Medulla oblongata (tissue), 1 donor: ENCODE measurements around the gene TRAF5.
A peak's percentile ranks its signal among the peaks of the same experiment; 100 is the strongest.
"Not testable (repeated sequence)": the region's sequence is repeated elsewhere in the genome, so short reads cannot be mapped to it uniquely, and the experiment has no call there.

Source experiments
- DNase-seq: peaks from one replicate; pipeline ENCODE4 v3.0.0-alpha.2; 2015; ENCODE audit errors: extremely low spot score

The TRAF5 gene

DNA sequence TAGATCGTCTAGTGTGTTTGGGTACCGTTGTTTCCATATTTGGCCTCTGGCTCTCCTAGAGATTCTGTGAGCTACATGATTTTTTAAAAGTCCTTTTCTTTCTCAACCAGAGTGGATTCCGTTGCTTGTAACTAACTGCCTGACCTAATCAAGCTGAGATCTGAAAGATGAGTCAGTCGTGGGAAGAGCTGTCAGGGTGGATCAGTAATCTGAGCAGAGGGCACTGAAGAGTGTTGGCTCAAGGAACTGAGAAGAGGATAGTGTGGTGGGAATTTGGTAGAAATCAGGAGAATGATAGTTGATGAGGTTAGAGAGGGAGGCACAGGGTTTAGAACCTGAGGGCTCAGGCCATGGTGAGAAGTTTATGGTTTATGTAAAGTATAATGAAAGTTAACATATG, 52.2 kb downstream of the TRAF5 start:
- DNase-seq, result no peak

DNA sequence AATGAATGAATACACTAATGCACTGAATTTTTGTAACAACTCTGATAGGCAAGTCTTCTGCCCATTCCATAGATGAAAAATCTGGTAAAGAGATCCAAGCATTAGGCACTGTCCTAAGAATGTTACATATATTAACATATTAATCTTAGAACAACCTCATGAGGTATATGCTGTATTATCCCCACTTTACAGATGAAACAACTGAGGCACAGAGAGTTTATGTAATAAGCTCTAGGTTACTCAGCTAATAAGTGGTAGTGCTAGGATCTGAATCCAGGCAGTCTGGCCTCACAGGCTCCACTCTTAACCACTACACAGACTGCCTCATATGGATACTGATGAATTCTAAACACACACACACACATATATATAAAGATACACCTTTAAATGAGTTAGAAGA, 52.8 kb downstream of the TRAF5 start:
- DNase-seq, result no peak

DNA sequence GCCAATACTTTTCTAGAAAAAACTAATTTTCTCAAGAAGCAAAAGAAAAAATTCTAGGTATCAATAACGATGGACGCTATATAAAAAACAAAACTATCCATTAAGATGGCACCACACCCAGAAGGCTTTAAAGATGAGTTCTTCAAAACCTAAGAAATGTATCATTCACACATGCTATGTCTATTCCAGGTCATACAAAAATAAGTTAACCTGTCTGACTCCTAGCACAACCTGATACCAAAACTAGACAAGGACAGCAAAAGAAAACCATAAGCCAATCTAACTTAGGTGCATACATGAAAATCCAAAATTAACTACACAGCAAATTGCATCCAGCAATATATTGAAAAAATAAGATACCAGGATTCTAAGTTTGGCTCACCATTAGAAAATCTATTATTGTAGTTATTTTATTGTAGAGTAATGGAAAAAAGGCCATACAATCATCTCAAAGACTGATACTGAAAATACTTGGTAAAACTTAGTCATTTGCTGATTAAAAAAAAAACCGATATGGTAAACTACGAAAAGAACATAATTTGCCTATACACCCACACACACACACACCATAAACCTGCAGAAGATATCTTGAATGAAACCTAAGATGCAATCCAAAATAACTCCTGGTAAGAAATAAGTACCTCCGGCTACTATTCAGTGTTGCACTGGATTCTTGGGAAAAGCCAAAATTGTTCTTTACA, 55.0 kb downstream of the TRAF5 start:
- DNase-seq, result peak; percentile 15

DNA sequence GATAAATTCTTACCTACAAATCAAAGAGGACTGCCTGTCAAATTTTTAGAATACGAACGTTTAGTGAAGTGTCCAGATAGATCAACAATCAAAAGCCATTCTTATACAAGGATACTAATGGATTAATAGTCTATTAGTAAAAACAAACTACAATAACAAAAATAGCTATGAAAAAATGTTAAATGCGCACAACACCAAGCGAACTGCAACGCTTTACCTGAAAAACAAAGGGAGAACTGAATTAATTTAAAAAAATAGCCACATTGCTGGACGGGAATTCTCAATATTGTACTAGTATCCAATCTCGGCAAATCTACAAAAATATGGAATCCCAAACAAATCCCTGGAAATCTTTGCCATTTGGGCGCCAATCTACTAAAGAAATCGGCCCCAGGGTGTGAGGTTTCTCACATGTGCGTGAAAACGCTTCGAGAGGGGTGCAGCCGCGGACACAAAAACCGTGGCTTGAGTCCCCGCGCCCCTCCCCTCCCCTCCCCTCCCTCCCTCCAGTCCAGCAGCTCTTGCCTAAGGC, 55.6 kb downstream of the TRAF5 start:
- DNase-seq, result no peak

DNA sequence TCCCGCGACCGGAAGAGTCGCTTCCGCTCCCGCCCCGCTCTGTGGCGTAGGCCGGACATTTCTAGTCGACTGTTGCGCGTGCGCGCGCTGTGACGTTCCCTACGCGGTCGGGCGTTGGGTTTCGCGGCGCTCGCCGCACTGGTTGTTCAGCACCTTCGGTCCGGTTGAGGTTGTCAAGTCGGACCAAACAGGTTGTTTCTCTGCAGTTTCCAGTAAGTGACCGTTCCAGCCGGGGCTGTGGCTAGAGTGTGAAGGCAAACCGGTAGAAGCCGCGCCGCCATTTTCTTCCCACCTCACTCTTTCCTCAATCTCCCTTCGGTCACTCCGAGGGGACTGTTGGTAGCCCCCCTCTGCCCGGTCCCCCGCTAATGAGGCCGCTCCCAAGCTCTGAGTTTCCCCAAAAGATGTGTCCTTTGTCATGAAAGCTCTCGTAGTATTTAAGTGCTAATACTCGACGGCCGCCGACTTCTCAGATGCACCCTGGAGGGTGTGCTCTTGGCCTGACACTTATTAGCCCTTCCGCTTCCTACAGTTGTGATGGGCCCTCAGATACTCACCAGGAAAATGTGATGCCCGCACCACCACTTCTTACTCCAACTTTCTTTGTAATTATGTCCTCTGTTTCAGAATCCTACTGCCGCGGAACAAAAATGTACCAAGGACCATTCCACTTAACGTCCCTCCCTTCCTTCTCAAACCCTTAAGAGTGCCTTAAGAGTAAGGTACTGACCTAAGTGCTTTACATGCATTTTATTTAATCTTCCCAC, 56.3 kb downstream of the TRAF5 start:
- peak; percentile 96 for DNase-seq

DNA sequence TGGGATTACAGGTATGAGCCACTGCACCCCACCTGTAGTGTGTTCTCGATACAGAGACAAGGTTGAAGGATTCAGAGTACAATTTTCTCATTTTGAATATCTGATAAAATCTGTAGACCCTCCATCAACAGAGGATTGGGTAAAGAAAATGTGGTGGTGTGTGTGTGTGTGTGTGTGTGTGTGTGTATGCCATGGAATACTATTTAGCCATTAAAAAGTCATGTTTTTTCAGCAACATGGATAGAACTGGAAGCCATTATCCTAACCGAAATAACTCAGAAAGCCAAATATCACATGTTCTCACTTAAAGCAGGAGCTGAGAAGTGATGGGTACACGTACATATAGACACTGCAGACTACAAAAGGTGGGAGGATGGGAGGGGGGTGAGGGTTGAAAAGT, 57.9 kb downstream of the TRAF5 start:
- DNase-seq, result no peak

DNA sequence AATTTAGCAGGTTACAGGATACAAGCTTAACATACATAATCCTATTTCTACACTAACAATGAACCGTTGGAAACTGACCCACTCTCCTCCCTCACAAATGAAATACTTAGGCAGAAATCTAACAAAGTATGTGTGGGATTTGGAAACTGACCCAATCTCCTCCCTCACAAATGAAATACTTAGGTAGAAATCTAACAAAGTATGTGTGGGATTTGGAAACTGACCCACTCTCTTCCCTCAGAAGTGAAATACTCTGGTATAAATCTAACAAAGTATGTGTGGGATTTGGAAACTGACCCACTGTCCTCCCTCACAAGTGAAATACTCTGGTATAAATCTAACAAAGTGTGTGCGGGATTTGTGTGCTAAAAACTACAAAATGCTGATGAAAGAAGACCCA, 60.3 kb downstream of the TRAF5 start:
- DNase-seq, result no peak

DNA sequence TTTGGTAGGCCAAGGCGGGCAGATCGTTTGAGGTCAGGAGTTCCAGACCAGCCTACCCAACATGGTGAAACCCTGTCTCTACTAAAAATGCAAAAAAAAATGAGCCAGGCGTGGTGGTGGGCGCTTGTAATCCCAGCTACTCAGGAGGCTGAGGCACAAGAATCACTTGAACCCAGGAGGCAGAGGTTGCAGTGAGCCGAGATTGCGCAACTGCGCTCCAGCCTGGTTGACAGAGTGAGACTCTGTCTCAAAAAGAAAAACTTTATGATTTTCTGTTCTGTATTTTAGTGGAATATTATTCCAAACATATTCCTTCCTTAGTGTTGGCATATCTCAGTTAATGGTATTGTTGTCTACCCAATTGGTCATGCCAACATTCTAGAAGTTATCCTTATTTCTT, 64.2 kb downstream of the TRAF5 start:
- DNase-seq, result not testable (repeated sequence)

DNA sequence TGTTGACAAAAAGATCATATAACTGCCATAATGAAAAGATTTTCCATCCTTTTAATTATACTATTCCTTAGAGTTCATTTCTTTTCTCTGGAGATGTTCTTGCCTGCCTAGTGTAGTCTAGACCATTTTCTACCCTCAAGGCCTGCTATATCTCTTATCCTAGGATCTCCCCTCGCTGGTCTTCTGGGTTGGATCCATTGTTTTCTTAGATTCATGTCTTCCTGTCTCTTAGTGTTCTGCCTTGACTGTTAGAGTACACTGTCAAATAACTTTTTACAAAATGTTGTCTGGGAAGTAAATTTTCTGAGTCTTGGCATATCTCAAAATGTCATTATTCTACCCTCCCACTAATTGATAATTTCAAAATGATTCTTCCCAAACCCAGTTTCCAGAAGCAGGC, 66.6 kb downstream of the TRAF5 start:
- no peak for DNase-seq

DNA sequence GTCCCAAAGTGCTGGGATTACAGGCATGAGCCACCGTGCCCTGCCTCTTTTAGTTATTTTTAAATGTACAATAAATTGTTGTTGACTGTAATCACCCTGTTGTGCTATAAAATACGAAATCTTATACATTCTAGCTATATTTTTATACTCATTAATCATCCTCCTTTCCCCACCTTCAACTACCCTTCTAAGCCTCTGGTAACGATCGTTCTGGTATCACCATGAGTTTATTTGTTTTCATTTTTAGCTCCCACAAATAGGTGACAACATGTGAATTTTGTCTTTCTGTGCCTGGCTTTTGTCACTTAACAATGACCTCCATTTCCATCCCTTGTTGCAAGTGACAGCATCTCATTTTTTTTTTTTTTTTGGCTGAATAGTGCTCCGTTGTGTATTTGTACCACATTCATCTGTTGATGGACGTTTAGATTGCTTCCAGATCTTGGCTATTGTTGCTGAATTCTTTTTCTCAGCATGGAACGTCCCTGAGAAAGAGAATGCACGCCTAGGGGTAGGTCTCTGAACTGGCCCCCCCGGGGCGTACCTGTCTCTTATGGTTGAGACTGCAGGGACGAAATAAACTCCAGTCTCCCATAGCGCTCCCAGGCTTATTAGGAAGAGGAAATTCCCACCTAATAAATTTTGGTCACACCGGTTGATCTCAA, 71.8 kb downstream of the TRAF5 start:
- not testable (repeated sequence) for DNase-seq

DNA sequence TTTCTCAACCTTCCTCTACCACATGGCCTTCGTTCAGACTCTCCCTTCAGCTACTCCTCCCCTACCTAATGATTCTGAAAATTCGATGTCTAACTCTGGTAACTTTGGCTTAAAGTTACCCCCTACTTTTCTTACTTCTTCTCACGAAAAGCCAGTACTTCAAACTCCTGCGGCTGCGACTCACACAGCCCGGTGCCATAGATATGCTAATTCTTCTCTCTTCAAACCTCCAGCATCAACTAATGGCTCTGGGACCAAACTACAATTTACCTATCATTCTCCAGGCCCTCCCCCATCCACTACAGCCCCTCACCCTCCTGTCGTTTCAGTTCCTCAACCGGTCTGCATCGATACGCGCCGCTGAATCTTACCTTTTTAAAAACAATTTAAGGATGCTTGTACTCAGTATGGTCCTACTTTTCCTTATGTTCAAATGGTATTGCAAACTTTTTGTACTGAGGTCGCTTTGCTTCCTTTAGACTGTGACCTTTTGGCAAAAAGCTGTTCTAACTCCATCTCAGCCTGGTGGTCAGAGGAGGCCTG, 73.3 kb downstream of the TRAF5 start:
- DNase-seq, result not testable (repeated sequence)

DNA sequence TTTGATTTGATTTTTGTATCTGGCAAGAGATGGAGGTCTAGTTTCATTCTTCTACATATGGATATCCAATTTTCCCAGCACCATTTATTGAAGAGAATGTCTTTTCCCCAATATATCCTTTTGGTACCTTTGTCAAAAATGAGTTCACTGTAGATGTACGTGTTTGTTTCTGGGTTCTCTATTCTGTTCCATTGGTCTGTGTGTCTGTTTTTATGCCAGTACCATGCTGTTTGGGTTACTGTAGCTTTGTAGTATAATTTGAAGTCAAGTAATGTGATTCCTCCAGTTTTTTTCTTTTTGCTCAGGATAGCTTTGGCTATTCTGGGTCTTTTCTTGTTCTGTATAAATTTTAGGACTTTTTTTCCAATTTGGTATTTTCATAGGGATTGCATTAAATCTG, 75.1 kb downstream of the TRAF5 start:
- DNase-seq, result not testable (repeated sequence)

DNA sequence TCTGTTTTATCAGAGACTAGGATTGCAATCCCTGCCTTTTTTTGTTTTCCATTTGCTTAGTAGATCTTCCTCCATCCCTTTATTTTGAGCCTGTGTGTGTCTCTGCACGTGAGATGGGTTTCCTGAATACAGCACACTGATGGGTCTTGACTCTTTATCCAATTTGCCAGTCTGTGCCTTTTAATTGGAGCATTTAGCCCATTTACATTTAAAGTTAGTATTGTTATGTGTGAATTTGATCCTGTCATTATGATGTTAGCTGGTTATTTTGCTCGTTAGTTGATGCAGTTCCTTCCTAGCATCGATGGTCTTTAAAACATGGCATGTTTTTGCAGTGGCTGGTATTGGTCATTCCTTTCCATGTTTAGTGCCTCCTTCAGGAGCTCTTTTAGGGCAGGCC, 79.5 kb downstream of the TRAF5 start:
- DNase-seq, result not testable (repeated sequence)

DNA sequence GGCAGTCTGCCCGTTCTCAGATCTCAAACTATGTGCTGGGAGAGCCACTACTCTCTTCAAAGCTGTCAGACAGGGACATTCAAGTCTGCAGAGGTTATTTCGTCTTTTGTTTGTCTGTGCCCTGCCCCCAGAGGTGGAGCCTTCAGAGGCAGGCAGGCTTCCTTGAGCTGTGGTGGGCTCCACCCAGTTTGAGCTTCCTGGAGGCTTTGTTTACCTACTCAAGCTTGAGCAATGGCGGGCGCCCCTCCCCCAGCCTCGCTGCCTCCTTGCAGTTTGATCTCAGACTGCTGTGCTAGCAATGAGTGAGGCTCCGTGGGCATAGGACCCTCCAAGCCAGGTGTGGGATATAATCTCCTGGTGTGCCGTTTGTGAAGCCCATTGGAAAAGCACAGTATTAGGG, 81.1 kb downstream of the TRAF5 start:
- not testable (repeated sequence) for DNase-seq

DNA sequence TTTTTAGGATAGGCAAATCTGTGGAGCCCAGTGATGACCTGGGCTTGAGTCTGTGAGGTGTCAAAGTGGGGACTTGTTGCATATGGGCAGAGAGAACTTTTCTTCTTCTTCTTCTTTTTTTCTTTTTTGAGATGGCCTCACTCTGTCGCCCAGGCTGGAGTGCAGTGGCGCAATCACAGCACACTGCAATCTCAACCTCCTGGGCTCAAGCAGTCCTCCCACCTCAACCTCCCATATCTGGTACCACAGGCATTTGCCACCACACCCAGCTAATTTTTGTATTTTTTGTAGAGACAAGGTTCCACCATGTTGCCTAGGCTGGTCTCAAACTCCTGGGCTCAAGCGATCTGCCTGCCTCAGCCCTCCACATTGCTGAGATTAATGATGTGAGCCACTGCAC, 85.0 kb downstream of the TRAF5 start:
- no peak for DNase-seq

DNA sequence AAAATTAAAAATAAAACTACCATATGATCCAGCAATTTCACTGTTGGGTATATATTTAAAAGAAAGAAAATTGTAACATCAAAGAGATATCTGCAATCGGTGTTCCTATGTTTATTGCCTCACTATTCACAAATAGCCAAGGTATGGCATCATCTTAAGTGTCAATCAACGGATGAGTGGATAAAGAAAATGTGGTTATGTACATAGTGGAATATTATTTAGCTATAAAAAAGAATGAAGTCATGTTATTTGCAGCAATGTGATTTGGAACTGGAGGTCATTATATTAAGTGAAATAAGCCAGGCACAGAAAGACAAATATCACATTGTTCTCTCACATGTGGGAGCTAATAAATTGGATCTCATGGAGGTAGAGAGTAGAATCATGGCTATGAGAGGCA, 89.1 kb downstream of the TRAF5 start:
- peak; percentile 3 for DNase-seq

DNA sequence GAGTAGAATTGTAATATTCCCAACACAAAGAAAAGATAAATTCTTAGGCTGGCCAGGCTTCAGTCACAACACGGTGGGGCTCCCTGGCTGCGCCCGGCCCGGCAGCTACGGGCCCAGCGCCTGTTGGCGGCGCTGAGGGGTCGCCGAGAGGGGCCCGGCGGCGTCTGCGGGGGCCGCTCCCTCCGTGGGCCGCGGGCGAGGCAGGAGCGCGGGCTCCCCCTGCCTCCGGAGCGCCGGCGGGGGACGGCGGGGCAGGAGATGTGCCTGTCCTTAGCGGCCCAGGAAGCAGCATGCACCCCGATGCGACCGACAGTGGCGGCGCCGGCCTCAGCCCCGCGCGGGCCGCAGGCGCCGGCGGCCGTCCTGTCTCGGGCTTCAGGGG, 89.6 kb downstream of the TRAF5 start:
- DNase-seq, result peak; percentile 4

DNA sequence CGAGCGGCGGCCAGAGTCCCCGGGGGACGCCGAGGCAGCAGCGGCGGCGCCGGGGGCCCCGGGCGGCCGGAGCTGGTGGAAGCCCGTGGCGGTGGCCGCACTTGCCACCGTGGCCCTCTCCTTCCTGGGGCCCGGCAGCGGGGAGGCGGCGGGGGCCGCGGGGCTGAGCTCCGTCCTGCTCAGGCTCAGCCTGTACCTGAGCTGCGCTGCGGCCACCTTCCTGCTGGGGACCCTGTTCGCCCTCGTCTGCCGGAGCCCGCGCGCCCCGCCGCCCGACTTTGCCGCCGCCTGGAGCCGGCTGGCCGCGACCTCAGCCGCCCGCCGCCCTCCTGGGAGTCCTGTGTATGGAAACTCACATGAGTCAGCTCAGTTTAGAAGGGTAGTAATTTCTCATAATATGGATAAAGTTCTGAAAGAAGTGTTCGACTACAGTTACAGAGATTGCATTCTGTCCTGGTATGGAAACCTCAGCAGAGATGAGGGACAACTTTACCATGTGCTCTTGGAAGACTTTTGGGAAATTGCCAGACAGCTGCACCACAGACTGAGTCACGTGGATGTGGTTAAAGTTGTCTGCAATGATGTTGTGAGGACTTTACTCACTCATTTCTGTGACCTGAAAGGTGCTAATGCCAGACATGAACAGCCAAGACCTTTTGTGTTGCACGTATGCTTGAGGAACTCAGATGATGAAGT, 90.1 kb downstream of the TRAF5 start:
- DNase-seq, result peak; percentile 14

DNA sequence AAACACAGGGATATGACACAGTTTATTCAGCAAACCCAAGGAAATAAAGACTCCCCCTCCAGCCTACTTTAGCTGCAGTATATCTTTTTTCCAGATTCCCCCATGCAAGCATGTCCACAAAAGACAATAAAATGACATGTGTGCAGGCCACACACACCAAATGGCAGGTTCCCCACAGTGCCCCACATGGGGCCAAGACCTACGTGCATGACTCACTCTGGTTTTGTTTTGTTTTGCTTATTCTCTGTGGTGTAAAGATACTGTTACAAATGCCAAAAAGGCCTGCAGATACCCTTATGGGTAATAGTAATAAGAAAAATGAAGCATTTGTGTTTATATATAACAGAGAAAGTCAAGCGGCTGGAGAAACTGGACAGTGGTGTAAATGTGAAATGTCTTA, 93.8 kb downstream of the TRAF5 start:
- no peak for DNase-seq

DNA sequence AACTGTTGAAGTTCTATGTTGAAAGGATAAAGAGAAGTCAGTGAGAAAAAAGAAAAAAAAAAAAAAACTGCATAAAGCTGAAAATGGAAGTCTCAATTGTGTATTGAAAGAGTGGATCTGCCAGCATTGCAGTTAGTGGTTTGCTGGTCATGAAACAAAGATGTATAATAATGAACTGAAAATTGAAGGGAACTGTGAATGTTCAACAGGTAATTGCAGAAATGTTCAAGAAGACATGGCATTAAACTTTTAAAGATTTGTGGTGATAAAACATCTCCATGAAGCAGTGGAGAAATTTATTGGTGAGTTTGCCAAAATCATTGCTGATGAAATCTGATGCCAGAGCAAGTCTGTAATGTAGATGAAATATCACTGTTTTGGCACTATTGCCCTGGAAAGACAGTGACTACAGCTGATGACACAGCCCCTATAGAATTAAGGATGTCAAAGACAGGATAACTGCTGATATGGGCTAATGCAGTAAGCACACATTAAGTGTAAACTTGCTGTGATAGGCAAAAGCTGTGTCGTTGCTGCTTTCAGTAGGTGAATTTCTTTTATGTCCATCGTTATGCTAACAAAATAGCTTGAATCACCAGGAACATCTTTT, 94.3 kb downstream of the TRAF5 start:
- DNase-seq, result no peak

DNA sequence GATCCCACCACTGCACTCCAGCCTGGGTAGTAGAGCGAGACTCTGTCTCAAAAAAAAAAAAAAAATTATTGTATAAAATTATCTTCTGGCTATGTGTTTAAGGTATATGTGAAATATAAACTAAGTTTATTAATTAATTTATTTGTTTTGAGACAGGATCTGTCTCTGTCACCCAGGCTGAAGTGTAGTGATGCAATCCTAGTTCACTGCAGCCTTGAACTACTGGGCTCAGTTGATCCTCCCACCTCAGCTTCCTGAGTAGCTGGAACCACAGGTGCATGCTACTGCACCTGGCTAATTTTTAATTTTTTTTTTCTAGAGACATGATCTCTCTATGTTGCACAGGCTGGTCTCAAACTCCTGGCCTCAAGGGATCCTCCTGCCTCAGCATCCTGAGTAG, 97.4 kb downstream of the TRAF5 start:
- no peak for DNase-seq
